Skeletal muscle tissue (tissue), 4 donors: ENCODE measurements around the gene P4HA3. TPM values are rescaled to one million over a fixed set of nuclear protein-coding genes. Genes with fewer than 3 reads are reported as not detected.

Source experiments
- H3K27ac ChIP-seq: one replicate; pipeline ENCODE4 v1.7.0; 2013; ENCODE audit warnings: mild to moderate bottlenecking, low read depth, low read length, inconsistent platforms
- H3K27me3 ChIP-seq, 3 donors: one replicate each; pipeline ENCODE4 v1.7.0; 2013; ENCODE audit warnings: low read length in 3 of 3; ENCODE audit not compliant: control insufficient read depth in 3 of 3, insufficient read depth in 3 of 3
- H3K36me3 ChIP-seq, 3 donors: one replicate each; pipeline ENCODE4 v1.7.0; 2013; ENCODE audit warnings: low read length in 3 of 3; ENCODE audit not compliant: control insufficient read depth in 3 of 3, insufficient read depth in 3 of 3
- H3K4me1 ChIP-seq, 3 donors: one replicate each; pipeline ENCODE4 v1.7.0; 2013; ENCODE audit warnings: low read length in 3 of 3, mild to moderate bottlenecking in 3 of 3; ENCODE audit not compliant: control insufficient read depth in 3 of 3, insufficient read depth in 3 of 3
- H3K4me3 ChIP-seq, 3 donors: one replicate each; pipeline ENCODE4 v1.7.0; 2013; ENCODE audit warnings: low read length in 3 of 3
- H3K9ac ChIP-seq, 3 donors: one replicate each; pipeline ENCODE4 v1.7.0; 2013; ENCODE audit warnings: low read length in 3 of 3, mild to moderate bottlenecking in 3 of 3, moderate library complexity in 2 of 3, low read depth in 1 of 3
- H3K9me3 ChIP-seq, 3 donors: one replicate each; pipeline ENCODE4 v1.7.0; 2013; ENCODE audit warnings: low read length in 3 of 3; ENCODE audit not compliant: control insufficient read depth in 3 of 3
- total RNA-seq: library from RNA; depleted of rRNA; stranded (reverse); fragments of >200 nt; gene quantifications from one replicate; pipeline ENCODE4 v1.2.3, GENCODE V29; 2014
- donor health status: Osteomylitis.

The P4HA3 gene
- 0.52 TPM for total RNA-seq

GRCh38 chr11:74311352-74311926 is at the start of gene P4HA3:
P4HA3 (minus strand) TSS chr11:74311640; CDS start chr11:74311611, 29 bp downstream.
- H3K9ac ChIP-seq, result peak within 1 kb of the TSS in 2 of 3 donors; percentile 70 to 76
- H3K4me3 ChIP-seq, result peak within 1 kb of the TSS; percentile 59 to 72 (median 70)
- no peaks in the 10 kb centered on the region for H3K36me3 ChIP-seq
- H3K4me1 ChIP-seq, result peaks cover 5 to 14% (median 6%) of the 10 kb centered on the region in 3 donors
- H3K27ac ChIP-seq, result no peak within 1 kb of the TSS
- H3K27me3 ChIP-seq, result peaks cover 3 to 7% (median 5%) of the 10 kb centered on the region in 3 donors
- H3K9me3 ChIP-seq, result peaks cover 0 to 3% (median 0%) of the 10 kb centered on the region in 3 donors

GRCh38 chr11:74357449-74357848 is 46.0 kb upstream of the P4HA3 start:
- Histone ChIP-seq H3K9ac (no peak overlapping the region), H3K4me1 (no peaks in the 10 kb centered on the region), H3K4me3 (no peak overlapping the region), H3K27ac (no peak overlapping the region), H3K27me3 (no peaks in the 10 kb centered on the region), H3K36me3 (peaks cover 3 to 8% (median 4%) of the 10 kb centered on the region in 3 donors), H3K9me3 (no peaks in the 10 kb centered on the region)

- H3K36me3 ChIP-seq, result peaks cover 2 to 7% (median 3%) of the 10 kb centered on the region in 3 donors
- H3K27ac ChIP-seq, result no peak overlapping the region
- no peaks in the 10 kb centered on the region for H3K27me3 ChIP-seq
- H3K9me3 ChIP-seq, result no peaks in the 10 kb centered on the region
- no peak overlapping the region for H3K4me3 ChIP-seq
- H3K9ac ChIP-seq, result no peak overlapping the region
- H3K4me1 ChIP-seq, result no peaks in the 10 kb centered on the region
Measured at GRCh38 chr11:74355626-74356025, 44.2 kb upstream of the P4HA3 start.

- Histone ChIP-seq H3K9me3 (no peaks in the 10 kb centered on the region), H3K4me1 (no peaks in the 10 kb centered on the region), H3K27me3 (no peaks in the 10 kb centered on the region), H3K36me3 (peaks cover 0 to 3% (median 2%) of the 10 kb centered on the region in 3 donors), H3K4me3 (no peak overlapping the region), H3K9ac (no peak overlapping the region), H3K27ac (no peak overlapping the region)
Measured at GRCh38 chr11:74354036-74354435, 42.6 kb upstream of the P4HA3 start.

- Histone ChIP-seq H3K36me3 (peaks cover 0 to 4% (median 0%) of the 10 kb centered on the region in 3 donors), H3K9ac (no peak overlapping the region)
Measured at GRCh38 chr11:74347381-74347780, 35.9 kb upstream of the P4HA3 start.

GRCh38 chr11:74345420-74345819 is 34.0 kb upstream of the P4HA3 start:
- H3K4me1 ChIP-seq, result no peaks in the 10 kb centered on the region
- no peaks in the 10 kb centered on the region for H3K9me3 ChIP-seq
- no peak overlapping the region for H3K4me3 ChIP-seq
- no peak overlapping the region for H3K9ac ChIP-seq
- H3K36me3 ChIP-seq, result peaks cover 0 to 6% (median 4%) of the 10 kb centered on the region in 3 donors
- H3K27me3 ChIP-seq, result no peaks in the 10 kb centered on the region
- H3K27ac ChIP-seq, result no peak overlapping the region

More at GRCh38 chr11:74347381-74347780, 35.9 kb upstream of the P4HA3 start:
- no peaks in the 10 kb centered on the region for H3K9me3 ChIP-seq
- H3K27ac ChIP-seq, result no peak overlapping the region
- no peaks in the 10 kb centered on the region for H3K4me1 ChIP-seq
- H3K27me3 ChIP-seq, result no peaks in the 10 kb centered on the region
- no peak overlapping the region for H3K4me3 ChIP-seq

- no peak overlapping the region for H3K9ac ChIP-seq
- no peaks in the 10 kb centered on the region for H3K27me3 ChIP-seq
- H3K36me3 ChIP-seq, result peaks cover 0 to 15% (median 11%) of the 10 kb centered on the region in 3 donors
- no peaks in the 10 kb centered on the region for H3K4me1 ChIP-seq
- no peak overlapping the region for H3K4me3 ChIP-seq
- no peak overlapping the region for H3K27ac ChIP-seq
- no peaks in the 10 kb centered on the region for H3K9me3 ChIP-seq
Measured at GRCh38 chr11:74341921-74342320, 30.5 kb upstream of the P4HA3 start.

- H3K4me3 ChIP-seq, result no peak overlapping the region
- H3K27me3 ChIP-seq, result no peaks in the 10 kb centered on the region
- no peaks in the 10 kb centered on the region for H3K4me1 ChIP-seq
- H3K9me3 ChIP-seq, result no peaks in the 10 kb centered on the region
- H3K9ac ChIP-seq, result no peak overlapping the region
- no peak overlapping the region for H3K27ac ChIP-seq
- H3K36me3 ChIP-seq, result peaks cover 0 to 15% (median 11%) of the 10 kb centered on the region in 3 donors
Measured at GRCh38 chr11:74339619-74340018, 28.2 kb upstream of the P4HA3 start.

GRCh38 chr11:74338963-74339362 is 27.5 kb upstream of the P4HA3 start:
- no peak overlapping the region for H3K4me3 ChIP-seq
- H3K27ac ChIP-seq, result no peak overlapping the region
- no peak overlapping the region for H3K9ac ChIP-seq
- no peaks in the 10 kb centered on the region for H3K27me3 ChIP-seq
- H3K4me1 ChIP-seq, result no peaks in the 10 kb centered on the region
- H3K9me3 ChIP-seq, result no peaks in the 10 kb centered on the region
- peaks cover 0 to 13% (median 11%) of the 10 kb centered on the region in 3 donors for H3K36me3 ChIP-seq

GRCh38 chr11:74333193-74333592 is 21.8 kb upstream of the P4HA3 start:
- H3K4me3 ChIP-seq, result no peak overlapping the region

More at GRCh38 chr11:74333193-74333592, 21.8 kb upstream of the P4HA3 start:
- Histone ChIP-seq H3K9ac (no peak overlapping the region), H3K9me3 (no peaks in the 10 kb centered on the region), H3K36me3 (peaks cover 0 to 7% (median 2%) of the 10 kb centered on the region in 3 donors), H3K27me3 (no peaks in the 10 kb centered on the region), H3K4me1 (no peaks in the 10 kb centered on the region), H3K27ac (no peak overlapping the region)
